ENCODE data around the gene ACSL6. TPM values are rescaled to one million over a fixed set of nuclear protein-coding genes. Genes with fewer than 3 reads are reported as not detected.

ACSL6 gene
- total RNA-seq, 1 experiment from 2014 or later: 0.28 TPM

GRCh38 chr5:131974956-131975726 is 36.3 kb downstream of the ACSL6 start:
- H3K27me3 ChIP-seq (ENCODE audit: control insufficient read depth, insufficient read depth, low read length): no peaks in the 10 kb centered on the region
- H3K4me3 ChIP-seq (ENCODE audit: insufficient read depth, low read depth, low read length): no peak overlapping the region
- no peaks in the 10 kb centered on the region for H3K36me3 ChIP-seq (replicated peaks; ENCODE audit: control insufficient read depth, insufficient read depth, low read length)
- DNase-seq: peak; percentile 61

- Histone ChIP-seq H3K27me3 (ENCODE audit: control insufficient read depth, insufficient read depth, low read length) (no peaks in the 10 kb centered on the region), H3K36me3 (replicated peaks; ENCODE audit: control insufficient read depth, insufficient read depth, low read length) (no peaks in the 10 kb centered on the region), H3K4me3 (ENCODE audit: insufficient read depth, low read depth, low read length) (no peak overlapping the region)
- no peak for DNase-seq
Measured at GRCh38 chr5:131974622-131974955, 36.9 kb downstream of the ACSL6 start.

- Histone ChIP-seq H3K36me3 (replicated peaks; ENCODE audit: control insufficient read depth, insufficient read depth, low read length) (no peaks in the 10 kb centered on the region), H3K4me3 (ENCODE audit: insufficient read depth, low read depth, low read length) (no peak overlapping the region), H3K27me3 (ENCODE audit: control insufficient read depth, insufficient read depth, low read length) (no peaks in the 10 kb centered on the region)
- DNase-seq: no peak
Measured at GRCh38 chr5:131974016-131974415, 37.4 kb downstream of the ACSL6 start.

- no peak overlapping the region for H3K4me3 ChIP-seq (ENCODE audit: insufficient read depth, low read depth, low read length)
- no peaks in the 10 kb centered on the region for H3K36me3 ChIP-seq (replicated peaks; ENCODE audit: control insufficient read depth, insufficient read depth, low read length)
- no peak for DNase-seq
- H3K27me3 ChIP-seq (ENCODE audit: control insufficient read depth, insufficient read depth, low read length): no peaks in the 10 kb centered on the region
Measured at GRCh38 chr5:131973089-131973712, 38.3 kb downstream of the ACSL6 start.

- no peaks in the 10 kb centered on the region for H3K27me3 ChIP-seq (ENCODE audit: control insufficient read depth, insufficient read depth, low read length)
- DNase-seq: no peak
- no peak overlapping the region for H3K4me3 ChIP-seq (ENCODE audit: insufficient read depth, low read depth, low read length)
- H3K36me3 ChIP-seq (replicated peaks; ENCODE audit: control insufficient read depth, insufficient read depth, low read length): no peaks in the 10 kb centered on the region
Measured at GRCh38 chr5:131968396-131968954, 43.0 kb downstream of the ACSL6 start.

GRCh38 chr5:131966551-131966950 is 44.9 kb downstream of the ACSL6 start:
- H3K27me3 ChIP-seq (ENCODE audit: control insufficient read depth, insufficient read depth, low read length): no peaks in the 10 kb centered on the region
- H3K4me3 ChIP-seq (ENCODE audit: insufficient read depth, low read depth, low read length): no peak overlapping the region
- no peaks in the 10 kb centered on the region for H3K36me3 ChIP-seq (replicated peaks; ENCODE audit: control insufficient read depth, insufficient read depth, low read length)
- DNase-seq: no peak

GRCh38 chr5:131965826-131966415 is 45.5 kb downstream of the ACSL6 start:
- no peaks in the 10 kb centered on the region for H3K27me3 ChIP-seq (ENCODE audit: control insufficient read depth, insufficient read depth, low read length)
- H3K36me3 ChIP-seq (replicated peaks; ENCODE audit: control insufficient read depth, insufficient read depth, low read length): no peaks in the 10 kb centered on the region
- no peak for DNase-seq
- H3K4me3 ChIP-seq (ENCODE audit: insufficient read depth, low read depth, low read length): no peak overlapping the region

- DNase-seq: no peak
- Histone ChIP-seq H3K4me3 (ENCODE audit: insufficient read depth, low read depth, low read length) (no peak overlapping the region), H3K36me3 (replicated peaks; ENCODE audit: control insufficient read depth, insufficient read depth, low read length) (no peaks in the 10 kb centered on the region), H3K27me3 (ENCODE audit: control insufficient read depth, insufficient read depth, low read length) (no peaks in the 10 kb centered on the region)
Measured at GRCh38 chr5:131959906-131960305, 51.6 kb downstream of the ACSL6 start.

GRCh38 chr5:131959136-131959535 is 52.3 kb downstream of the ACSL6 start:
- Histone ChIP-seq H3K36me3 (replicated peaks; ENCODE audit: control insufficient read depth, insufficient read depth, low read length) (no peaks in the 10 kb centered on the region), H3K4me3 (ENCODE audit: insufficient read depth, low read depth, low read length) (no peak overlapping the region), H3K27me3 (ENCODE audit: control insufficient read depth, insufficient read depth, low read length) (no peaks in the 10 kb centered on the region)
- DNase-seq: no peak

GRCh38 chr5:131957721-131958441 is 53.6 kb downstream of the ACSL6 start:
- Histone ChIP-seq H3K27me3 (ENCODE audit: control insufficient read depth, insufficient read depth, low read length) (no peaks in the 10 kb centered on the region), H3K4me3 (ENCODE audit: insufficient read depth, low read depth, low read length) (no peak overlapping the region), H3K36me3 (replicated peaks; ENCODE audit: control insufficient read depth, insufficient read depth, low read length) (no peaks in the 10 kb centered on the region)
- no peak for DNase-seq

GRCh38 chr5:131953969-131954368 is 57.5 kb downstream of the ACSL6 start:
- Histone ChIP-seq H3K27me3 (ENCODE audit: control insufficient read depth, insufficient read depth, low read length) (no peaks in the 10 kb centered on the region), H3K36me3 (replicated peaks; ENCODE audit: control insufficient read depth, insufficient read depth, low read length) (no peaks in the 10 kb centered on the region), H3K4me3 (ENCODE audit: insufficient read depth, low read depth, low read length) (no peak overlapping the region)
- no peak for DNase-seq

- no peak overlapping the region for H3K4me3 ChIP-seq (ENCODE audit: insufficient read depth, low read depth, low read length)
- no peak for DNase-seq
- no peaks in the 10 kb centered on the region for H3K27me3 ChIP-seq (ENCODE audit: control insufficient read depth, insufficient read depth, low read length)
- no peaks in the 10 kb centered on the region for H3K36me3 ChIP-seq (replicated peaks; ENCODE audit: control insufficient read depth, insufficient read depth, low read length)
Measured at GRCh38 chr5:131952301-131952857, 59.1 kb downstream of the ACSL6 start.

- Histone ChIP-seq H3K4me3 (ENCODE audit: insufficient read depth, low read depth, low read length) (no peak overlapping the region), H3K36me3 (replicated peaks; ENCODE audit: control insufficient read depth, insufficient read depth, low read length) (no peaks in the 10 kb centered on the region), H3K27me3 (ENCODE audit: control insufficient read depth, insufficient read depth, low read length) (no peaks in the 10 kb centered on the region)
- DNase-seq: no peak
Measured at GRCh38 chr5:131950706-131951105, 60.8 kb downstream of the ACSL6 start.

- Histone ChIP-seq H3K36me3 (replicated peaks; ENCODE audit: control insufficient read depth, insufficient read depth, low read length) (no peaks in the 10 kb centered on the region), H3K4me3 (ENCODE audit: insufficient read depth, low read depth, low read length) (no peak overlapping the region), H3K27me3 (ENCODE audit: control insufficient read depth, insufficient read depth, low read length) (no peaks in the 10 kb centered on the region)
- DNase-seq: no peak
Measured at GRCh38 chr5:131947445-131947844, 64.0 kb downstream of the ACSL6 start.
